H9 (cell line): ENCODE measurements around the gene CD300C. TPM values are rescaled to one million over a fixed set of nuclear protein-coding genes. Genes with fewer than 3 reads are reported as not detected.

Experiments used
- DNase-seq: peaks from one replicate; pipeline ENCODE4 v3.0.0-alpha.2; 2017
- H2AFZ ChIP-seq: one replicate; pipeline ENCODE4 v1.6.1; 2013; ENCODE audit warnings: mild to moderate bottlenecking, low read length, control low read depth, moderate library complexity
- H2AK5ac ChIP-seq: 2 replicates; pipeline ENCODE4 v1.6.1; 2013; ENCODE audit warnings: low read length, control low read depth, mixed read lengths; ENCODE audit not compliant: insufficient read length
- H2BK120ac ChIP-seq: one replicate; pipeline ENCODE4 v1.6.1; 2013; ENCODE audit warnings: low read depth, mild to moderate bottlenecking, low read length, control low read depth, inconsistent platforms; ENCODE audit not compliant: poor library complexity, severe bottlenecking
- H2BK12ac ChIP-seq: 2 replicates; pipeline ENCODE4 v1.6.1; 2013; ENCODE audit warnings: low read length, control low read depth, mixed read lengths, low read depth; ENCODE audit not compliant: insufficient read length
- H2BK15ac ChIP-seq: 2 replicates; pipeline ENCODE4 v1.6.1; 2013; ENCODE audit warnings: low read depth, low read length, control low read depth
- H2BK20ac ChIP-seq: one replicate; pipeline ENCODE4 v1.6.1; 2013; ENCODE audit warnings: low read depth, mild to moderate bottlenecking, low read length, control low read depth, inconsistent platforms; ENCODE audit not compliant: poor library complexity, severe bottlenecking
- H2BK5ac ChIP-seq: 2 replicates; pipeline ENCODE4 v1.6.1; 2013; ENCODE audit warnings: low read length, control low read depth, mixed read lengths; ENCODE audit not compliant: insufficient read length
- H3K14ac ChIP-seq: 2 replicates; pipeline ENCODE4 v1.6.1; 2013; ENCODE audit warnings: low read length, control low read depth; ENCODE audit not compliant: insufficient read depth
- H3K18ac ChIP-seq: 2 replicates; pipeline ENCODE4 v1.6.1; 2013; ENCODE audit warnings: low read depth, mild to moderate bottlenecking, mixed read lengths, low read length, control low read depth; ENCODE audit not compliant: insufficient read length
- H3K23ac ChIP-seq: 2 replicates; pipeline ENCODE4 v1.6.1; 2013; ENCODE audit warnings: low read length, control low read depth, mixed read lengths, low read depth; ENCODE audit not compliant: insufficient read length
- H3K23me2 ChIP-seq: 2 replicates; pipeline ENCODE4 v1.6.1; 2013; ENCODE audit warnings: low read depth, mild to moderate bottlenecking, mixed read lengths, low read length, control low read depth; ENCODE audit not compliant: insufficient read length, poor library complexity, severe bottlenecking
- H3K27ac ChIP-seq: 2 replicates; pipeline ENCODE4 v1.5.1; 2013; ENCODE audit warnings: low read length, control low read depth, mixed read lengths, low read depth; ENCODE audit not compliant: insufficient read length
- H3K27me3 ChIP-seq: 2 replicates; pipeline ENCODE4 v1.6.1; 2013; ENCODE audit warnings: low read length, control low read depth, inconsistent platforms; ENCODE audit not compliant: insufficient read depth
- H3K4ac ChIP-seq: 2 replicates; pipeline ENCODE4 v1.6.1; 2013; ENCODE audit warnings: low read depth, mild to moderate bottlenecking, control low read depth, inconsistent platforms, low read length, moderate library complexity
- H3K4me1 ChIP-seq: 2 replicates; pipeline ENCODE4 v1.6.1; 2013; ENCODE audit warnings: low read length, control low read depth, inconsistent platforms; ENCODE audit not compliant: insufficient read depth
- H3K4me2 ChIP-seq: 2 replicates; pipeline ENCODE4 v1.6.1; 2013; ENCODE audit warnings: low read length, control low read depth, mixed read lengths; ENCODE audit not compliant: insufficient read length, insufficient read depth
- H3K56ac ChIP-seq: 2 replicates; pipeline ENCODE4 v1.6.1; 2013; ENCODE audit warnings: low read depth, mild to moderate bottlenecking, mixed read lengths, low read length, control low read depth; ENCODE audit not compliant: insufficient read length
- H3K79me1 ChIP-seq: 2 replicates; pipeline ENCODE4 v1.6.1; 2013; ENCODE audit warnings: low read depth, mild to moderate bottlenecking, moderate library complexity, low read length, control low read depth, inconsistent platforms; ENCODE audit not compliant: insufficient read depth, poor library complexity, severe bottlenecking
- H3K79me2 ChIP-seq: 2 replicates; pipeline ENCODE4 v1.6.1; 2013; ENCODE audit warnings: low read length, control low read depth, inconsistent platforms; ENCODE audit not compliant: insufficient read depth
- H3K9ac ChIP-seq: 2 replicates; pipeline ENCODE4 v1.6.1; 2013; ENCODE audit warnings: low read length, control low read depth, mixed read lengths; ENCODE audit not compliant: insufficient read length; ENCODE audit errors: extremely low read depth
- H3K9me3 ChIP-seq: one replicate; pipeline ENCODE4 v1.6.1; 2013; ENCODE audit warnings: low read depth, low read length, inconsistent platforms; ENCODE audit not compliant: control insufficient read depth
- H3T11ph ChIP-seq: one replicate; pipeline ENCODE4 v1.6.1; 2013; ENCODE audit warnings: mild to moderate bottlenecking, low read length, control low read depth, inconsistent platforms
- H4K20me1 ChIP-seq: one replicate; pipeline ENCODE4 v1.6.1; 2013; ENCODE audit not compliant: control insufficient read depth, insufficient read length, insufficient read depth
- H4K5ac ChIP-seq: 2 replicates; pipeline ENCODE4 v1.6.1; 2013; ENCODE audit warnings: low read depth, mild to moderate bottlenecking, mixed read lengths, low read length, control low read depth; ENCODE audit not compliant: insufficient read length
- H4K8ac ChIP-seq: replicated peaks from 2 replicates; pipeline ENCODE4 v1.6.1; 2013; ENCODE audit warnings: low read length, control low read depth, mixed read lengths, low read depth; ENCODE audit not compliant: insufficient read length
- H4K91ac ChIP-seq: 2 replicates; pipeline ENCODE4 v1.6.1; 2013; ENCODE audit warnings: low read depth, mild to moderate bottlenecking, moderate library complexity, mixed read lengths, low read length, control low read depth; ENCODE audit not compliant: insufficient read length
- H3K27ac Mint-ChIP-seq, 3 experiments: 2 replicates in 2 of 3; 3 replicates in 1 of 3; pipeline ENCODE4 v1.8.0; 2020 to 2021; ENCODE audit warnings: mixed read lengths in 3 of 3, mild to moderate bottlenecking in 1 of 3, moderate library complexity in 1 of 3
- H3K27me3 Mint-ChIP-seq: 2 replicates; pipeline ENCODE4 v1.8.0; 2021; ENCODE audit warnings: low read depth, mild to moderate bottlenecking, moderate library complexity, mixed read lengths
- H3K36me3 Mint-ChIP-seq, 3 experiments: 2 replicates in 2 of 3; 3 replicates in 1 of 3; pipeline ENCODE4 v1.8.0; 2020 to 2021; ENCODE audit warnings: low read depth in 3 of 3, mixed read lengths in 3 of 3; ENCODE audit not compliant: insufficient read depth in 1 of 3
- H3K4me1 Mint-ChIP-seq, 2 experiments: 2 replicates each; pipeline ENCODE4 v1.8.0; 2020; ENCODE audit warnings: mixed read lengths in 2 of 2
- H3K4me3 Mint-ChIP-seq, 2 experiments: 2 replicates in 1 of 2; 3 replicates in 1 of 2; pipeline ENCODE4 v1.8.0; 2020 to 2021; ENCODE audit warnings: mild to moderate bottlenecking in 2 of 2, mixed read lengths in 2 of 2, moderate library complexity in 1 of 2
- H3K9me3 Mint-ChIP-seq, 2 experiments: 2 replicates in 1 of 2; 3 replicates in 1 of 2; pipeline ENCODE4 v1.8.0; 2020; ENCODE audit warnings: mild to moderate bottlenecking in 2 of 2, mixed read lengths in 2 of 2, moderate library complexity in 1 of 2
- CTCF ChIP-seq: fragments of 200-600 bp; sonication (generic); conservative IDR thresholded peaks from 3 replicates; pipeline ENCODE4 v1.8.0; 2021; ENCODE audit warnings: antibody characterized with exemption, mild to moderate bottlenecking
- WGBS: extraction: QIAGEN DNeasy Blood & Tissue Kit; methylation state at CpG from one replicate; pipeline ENCODE4 v1.1.7; 2013; ENCODE audit warnings: missing lambda C conversion rate, low lambda C conversion rate, mixed read lengths; ENCODE audit not compliant: insufficient read length; ENCODE audit errors: extremely low coverage; 5-methylcytosine and 5-hydroxymethylcytosine counted together
- total RNA-seq: library from RNA; stranded (reverse); gene quantifications from 2 replicates; pipeline ENCODE4 v1.2.1, GENCODE V29; 2021

Gene CD300C
- total RNA-seq, 1 experiment from 2014 or later: not detected

- no peak overlapping the region for H2BK20ac ChIP-seq
- H3K79me2 ChIP-seq: no peaks in the 10 kb centered on the region
- no peak overlapping the region for H3T11ph ChIP-seq
- H2AFZ ChIP-seq: no peak overlapping the region
- H3K23me2 ChIP-seq: no peaks in the 10 kb centered on the region
- H3K36me3 Mint-ChIP-seq: no peaks in the 10 kb centered on the region
- no peak overlapping the region for H2BK5ac ChIP-seq
- H3K27me3 Mint-ChIP-seq: peaks cover 27% of the 10 kb centered on the region
- no peak overlapping the region for H4K91ac ChIP-seq
- H3K56ac ChIP-seq: no peak overlapping the region
- no peaks in the 10 kb centered on the region for H3K79me1 ChIP-seq
- H3K4me3 Mint-ChIP-seq: no peak overlapping the region
- H2BK12ac ChIP-seq: no peak overlapping the region
- H3K18ac ChIP-seq: no peak overlapping the region
- no peak overlapping the region for H2BK120ac ChIP-seq
- no peak overlapping the region for H3K14ac ChIP-seq
- WGBS: no CpG with 5 or more reads among the region's 14 CpGs
- no peaks in the 10 kb centered on the region for H3K27me3 ChIP-seq
- H4K20me1 ChIP-seq: no peaks in the 10 kb centered on the region
- H3K23ac ChIP-seq: no peak overlapping the region
- H3K9me3 ChIP-seq: no peaks in the 10 kb centered on the region
- no peak for TF ChIP-seq CTCF
- H3K4me2 ChIP-seq: no peak overlapping the region
- H3K27ac ChIP-seq: no peak overlapping the region
- no peak for DNase-seq
- no peaks in the 10 kb centered on the region; a peak in 1 of 4 replicates for H3K4me1 Mint-ChIP-seq
- H2BK15ac ChIP-seq: no peak overlapping the region
- no peaks in the 10 kb centered on the region; a peak in 1 of 5 replicates for H3K9me3 Mint-ChIP-seq
- no peak overlapping the region for H4K5ac ChIP-seq
- no peak overlapping the region for H4K8ac ChIP-seq
- no peak overlapping the region for H2AK5ac ChIP-seq
- H3K4me1 ChIP-seq: no peaks in the 10 kb centered on the region
- no peak overlapping the region for H3K9ac ChIP-seq
- no peak overlapping the region for H3K27ac Mint-ChIP-seq
- H3K4ac ChIP-seq: no peak overlapping the region
These were observed 38.6 kb upstream of the CD300C start for GRCh38 chr17:74584292-74585060.
